Left cardiac atrium (tissue), 4 donors: ENCODE measurements around the gene URGCP. TPM values are rescaled to one million over a fixed set of nuclear protein-coding genes. Genes with fewer than 3 reads are reported as not detected.
A peak's percentile ranks its signal among the peaks of the same experiment; 100 is the strongest.

Experiments
- ATAC-seq, 2 donors: fragments of 200-7000 bp; cut with Tn5 transposase; one replicate each; pipeline ENCODE4 v1.9.1; 2020; ENCODE audit warnings: mild to moderate bottlenecking in 2 of 2, moderate library complexity in 2 of 2
- DNase-seq: peaks from one replicate; pipeline ENCODE4 v3.0.0-alpha.2; 2020
- intact Hi-C, 2 donors: fragments of 100-400 bp; cut with DNase I; formaldehyde crosslinking; loops; one replicate each; pipeline versions ENCODE4 v1.14.1 to v1.15.1; 2022 to 2023
- long read RNA-seq: library from polyadenylated mRNA; unstranded; transcript quantifications from one replicate; pipeline ENCODE4 v2.0.0, GENCODE V29; 2021
- total RNA-seq, 2 donors: library from RNA; stranded (reverse); fragmentation: NEBNext Ultra II Directional; extraction: Animal tissue kit (Norgen Biotek cat#: 25700); gene quantifications; one replicate each; pipeline ENCODE4 v1.2.1, GENCODE V29; 2021
- donor health status: DM: no; HTN: yes; CAD: no.
- donor health status: DM: no; HTN: yes; CAD: no; lungs with severe emphysema.
- donor health status: DM: yes; HTN: yes; CAD: no.
- donor health status: Dilated cardiomyopathy.

URGCP gene, protein sequence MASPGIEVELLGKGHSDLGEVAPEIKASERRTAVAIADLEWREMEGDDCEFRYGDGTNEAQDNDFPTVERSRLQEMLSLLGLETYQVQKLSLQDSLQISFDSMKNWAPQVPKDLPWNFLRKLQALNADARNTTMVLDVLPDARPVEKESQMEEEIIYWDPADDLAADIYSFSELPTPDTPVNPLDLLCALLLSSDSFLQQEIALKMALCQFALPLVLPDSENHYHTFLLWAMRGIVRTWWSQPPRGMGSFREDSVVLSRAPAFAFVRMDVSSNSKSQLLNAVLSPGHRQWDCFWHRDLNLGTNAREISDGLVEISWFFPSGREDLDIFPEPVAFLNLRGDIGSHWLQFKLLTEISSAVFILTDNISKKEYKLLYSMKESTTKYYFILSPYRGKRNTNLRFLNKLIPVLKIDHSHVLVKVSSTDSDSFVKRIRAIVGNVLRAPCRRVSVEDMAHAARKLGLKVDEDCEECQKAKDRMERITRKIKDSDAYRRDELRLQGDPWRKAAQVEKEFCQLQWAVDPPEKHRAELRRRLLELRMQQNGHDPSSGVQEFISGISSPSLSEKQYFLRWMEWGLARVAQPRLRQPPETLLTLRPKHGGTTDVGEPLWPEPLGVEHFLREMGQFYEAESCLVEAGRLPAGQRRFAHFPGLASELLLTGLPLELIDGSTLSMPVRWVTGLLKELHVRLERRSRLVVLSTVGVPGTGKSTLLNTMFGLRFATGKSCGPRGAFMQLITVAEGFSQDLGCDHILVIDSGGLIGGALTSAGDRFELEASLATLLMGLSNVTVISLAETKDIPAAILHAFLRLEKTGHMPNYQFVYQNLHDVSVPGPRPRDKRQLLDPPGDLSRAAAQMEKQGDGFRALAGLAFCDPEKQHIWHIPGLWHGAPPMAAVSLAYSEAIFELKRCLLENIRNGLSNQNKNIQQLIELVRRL
- total RNA-seq, result 10 to 100 TPM; 27.8 to 37.4 TPM
- long read RNA-seq, full-length matches to known transcripts, result 96 of 111 reads
- long read RNA-seq, partial matches to known transcripts, result 0 of 111 reads
- long read RNA-seq, other reads (novel, unspliced or antisense), result 15 of 111 reads

DNA sequence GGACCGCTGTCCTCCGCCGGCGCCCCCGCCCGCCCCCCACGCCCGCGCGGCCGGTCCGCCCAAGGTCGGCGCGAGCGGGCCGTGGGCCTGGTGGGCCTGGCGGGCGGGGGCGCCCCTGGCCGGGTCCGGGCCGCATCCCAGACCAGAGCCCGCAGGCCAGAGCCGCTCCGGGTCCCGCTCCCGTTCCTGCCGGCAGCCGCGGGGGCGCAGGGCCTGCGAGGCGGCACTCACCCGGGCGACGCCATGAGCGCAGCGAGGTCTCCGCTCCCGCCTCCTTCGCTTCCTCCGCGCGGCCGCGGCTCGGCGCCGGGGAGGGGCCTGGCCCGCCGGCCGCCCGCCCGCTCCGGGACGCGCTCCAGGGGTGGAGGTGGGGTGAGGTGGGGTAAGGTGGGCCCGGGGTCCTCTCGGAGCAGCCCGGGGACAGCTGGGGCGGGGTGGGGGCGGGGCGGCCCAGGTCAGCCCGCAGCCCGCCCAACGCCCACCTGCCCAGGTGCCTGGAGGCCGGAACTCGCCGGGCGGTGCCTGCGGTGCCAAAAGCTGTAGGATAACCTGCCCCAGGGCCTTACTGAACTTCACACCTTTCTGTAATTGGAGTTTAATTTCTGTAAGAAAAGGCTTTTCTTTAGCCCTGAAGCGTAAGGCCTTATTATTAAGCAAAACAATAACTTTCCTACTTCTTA is at the start of gene URGCP:
Gene URGCP (minus strand): TSS at position 266 of the 680 bp plus-strand sequence. CDS start 21 bp downstream, at position 245.
- intact Hi-C loops, result no loop called here
- ATAC-seq, result peak; percentile 86 to 88
- DNase-seq, result peak; percentile 59

DNA sequence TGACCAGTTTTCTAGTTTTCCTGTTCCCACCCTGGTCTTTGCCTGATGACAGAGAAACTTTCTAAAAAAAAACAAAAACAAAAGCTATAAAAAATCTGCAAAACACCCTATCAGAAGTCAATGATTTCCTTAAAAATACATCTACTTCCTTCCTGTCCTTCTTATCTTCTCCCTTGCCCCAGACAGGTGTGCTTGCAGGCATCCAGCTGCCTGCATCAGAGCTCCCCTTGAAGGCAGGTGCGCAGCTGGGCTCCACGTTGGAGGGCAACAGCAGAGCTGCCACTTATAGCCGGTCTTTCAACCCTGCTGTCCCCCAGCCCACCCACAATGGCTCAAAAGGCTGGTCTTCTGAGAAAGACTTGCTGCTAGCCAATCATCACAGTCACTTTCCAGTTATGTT is 49.6 kb upstream of the URGCP start:
- no peak for DNase-seq
- intact Hi-C loops, result no loop called here
- no peak for ATAC-seq

DNA sequence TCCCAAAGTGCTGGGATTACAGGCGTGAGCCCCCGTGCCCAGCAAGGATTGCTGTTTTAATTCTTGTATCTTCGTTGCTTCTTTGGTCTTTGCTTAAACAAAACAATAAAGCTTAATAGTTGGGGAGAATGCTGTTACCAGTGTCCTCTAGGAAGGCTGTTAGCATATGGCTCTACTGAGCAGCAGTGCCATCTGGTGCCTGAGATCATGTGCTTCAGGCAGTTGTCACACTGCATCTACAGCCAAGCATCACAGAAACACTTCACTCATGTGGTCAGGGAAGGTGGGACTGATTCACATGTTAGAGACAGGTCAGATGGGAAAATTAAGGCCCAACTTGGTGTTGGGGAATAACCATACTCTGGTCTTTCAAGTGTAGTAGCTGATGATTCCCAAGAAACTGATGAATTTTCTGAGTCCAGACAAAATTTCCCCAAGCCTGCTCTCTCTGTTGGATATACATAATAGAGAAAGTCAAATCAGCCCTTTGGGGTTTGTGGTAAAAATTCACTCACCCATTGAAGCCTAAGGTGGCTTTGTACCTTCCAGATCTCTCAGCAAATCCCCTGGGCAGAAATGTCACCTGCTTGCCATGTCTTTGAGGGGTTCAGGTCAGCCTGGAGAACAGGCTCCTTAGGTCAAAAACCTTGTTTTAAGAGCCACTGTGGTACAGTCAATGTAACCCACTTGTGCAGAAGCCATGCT is 48.3 kb upstream of the URGCP start:
- ATAC-seq (peak; percentile 30 to 47), DNase-seq (no peak)
- intact Hi-C loops, result no loop called here

DNA sequence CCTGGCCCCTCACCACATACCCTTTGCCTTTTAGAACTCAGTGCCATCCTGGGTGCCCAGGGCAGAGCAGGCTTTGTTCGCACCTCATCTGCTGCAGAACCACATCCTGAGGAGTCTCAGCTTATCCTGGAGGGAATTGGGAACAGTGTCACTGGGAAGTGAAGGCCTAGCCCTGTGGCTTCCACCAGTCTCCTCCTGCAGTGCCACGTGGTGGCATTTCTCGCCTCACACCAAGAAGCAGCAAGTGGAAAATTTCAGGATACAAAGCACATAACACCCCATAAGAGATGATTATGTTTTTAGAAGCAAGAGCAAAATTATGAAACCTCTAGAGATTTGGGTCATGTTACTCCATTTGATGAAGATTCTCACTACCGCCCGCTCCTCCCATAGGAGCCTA is 46.7 kb upstream of the URGCP start:
- ATAC-seq (no peak), DNase-seq (no peak)
- intact Hi-C loops, result no loop called here

DNA sequence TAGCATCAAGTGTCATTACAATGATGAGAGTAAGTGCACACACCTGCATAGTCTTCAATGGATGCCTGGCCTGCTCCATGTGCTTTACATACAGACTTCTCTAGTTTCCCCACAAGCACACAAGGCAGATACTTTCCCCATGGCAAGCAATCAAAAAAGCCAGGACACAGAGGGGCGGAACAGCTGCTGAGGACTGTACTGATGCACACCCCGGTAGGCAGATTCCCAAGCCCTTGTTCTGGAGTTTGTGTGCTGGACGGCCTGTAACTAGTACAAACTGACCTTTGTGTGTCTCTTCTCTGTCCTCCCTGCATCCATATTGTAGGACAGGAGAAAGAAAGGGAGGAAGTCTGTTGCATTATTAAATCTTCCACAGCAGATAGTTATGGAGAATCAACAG is 45.6 kb upstream of the URGCP start:
- intact Hi-C loops, result no loop called here
- DNase-seq (no peak), ATAC-seq (no peak)

DNA sequence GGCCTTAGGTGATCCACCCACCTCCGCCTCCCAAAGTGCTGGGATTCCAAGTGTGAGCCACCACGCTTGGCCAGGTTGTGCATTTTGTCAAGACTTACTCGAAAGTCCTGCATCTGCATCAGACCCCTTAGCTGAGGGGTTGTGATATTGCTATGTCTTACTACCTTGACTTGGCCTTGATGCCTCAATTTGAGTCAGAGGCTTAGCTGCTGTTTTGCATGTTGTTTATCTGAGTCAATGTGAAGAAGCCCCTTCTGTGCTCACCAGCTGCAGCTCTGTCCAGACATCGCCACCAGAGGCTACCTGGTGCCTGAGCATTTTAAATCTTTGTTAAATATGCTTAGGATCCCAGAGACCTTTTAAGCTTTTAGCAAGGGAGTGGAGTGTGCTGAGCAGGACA is 37.9 kb upstream of the URGCP start:
- DNase-seq (no peak), ATAC-seq (no peak)
- intact Hi-C loops, result no loop called here

DNA sequence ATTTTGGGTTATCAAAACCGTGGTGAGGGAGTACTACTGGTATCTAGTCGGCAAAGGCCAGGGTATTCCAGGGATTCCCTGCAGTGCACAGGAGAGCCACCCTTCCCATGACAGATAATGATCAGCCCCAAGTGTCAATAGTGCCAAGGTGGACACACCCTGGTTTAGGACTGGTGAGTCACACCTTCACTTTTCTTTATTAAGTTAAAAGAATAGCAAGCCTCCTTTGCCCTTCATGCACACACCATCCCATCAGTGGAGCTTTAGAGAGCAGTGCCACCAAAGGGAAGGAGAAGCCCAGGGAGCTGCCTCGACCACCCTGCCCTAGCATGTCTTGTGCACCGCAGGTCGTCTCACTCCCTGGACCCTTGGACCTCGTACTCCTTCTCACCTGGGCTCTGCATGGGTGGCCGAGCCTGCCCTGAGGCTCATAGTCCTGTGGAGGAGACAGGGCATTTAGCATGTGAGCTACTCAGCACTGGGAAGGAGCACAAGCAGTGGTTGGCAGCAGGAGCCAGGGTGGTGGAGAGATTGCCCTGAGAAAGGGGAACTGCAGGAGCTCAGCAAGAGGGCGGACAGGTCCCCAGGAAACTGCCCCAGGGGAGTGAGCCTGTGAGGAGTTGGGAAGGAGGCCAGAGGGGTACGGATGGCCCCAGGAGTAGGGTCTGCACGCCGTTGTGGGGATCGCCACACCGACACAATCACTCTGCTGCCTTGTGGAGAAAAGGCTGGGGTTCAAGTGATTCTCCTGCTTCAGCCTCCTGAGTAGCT is 37.2 kb upstream of the URGCP start:
- no peak for DNase-seq
- no peak for ATAC-seq
- intact Hi-C loops, result no loop called here

DNA sequence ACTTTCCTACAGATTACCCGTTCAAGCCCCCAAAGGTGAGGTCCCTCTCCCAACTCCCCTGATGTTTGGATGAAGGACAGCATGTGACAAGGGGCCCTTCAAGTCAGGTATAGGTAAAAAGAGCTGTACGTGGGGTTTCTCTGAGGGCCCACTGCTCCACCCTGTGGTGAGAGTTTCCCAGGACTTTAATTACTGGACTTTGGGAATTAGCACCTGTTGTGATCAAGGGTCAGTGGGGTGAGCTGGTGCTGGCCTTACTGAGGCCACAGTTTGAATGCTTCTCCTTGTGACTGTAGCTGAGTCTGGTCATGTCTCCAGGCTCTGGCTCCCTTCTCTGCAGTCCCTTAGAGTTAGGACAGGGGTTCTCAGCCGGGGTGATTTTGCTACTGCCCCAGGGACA is 36.6 kb upstream of the URGCP start:
- ATAC-seq, result peak in 1 of 2 donors; percentile 17
- DNase-seq, result no peak
- intact Hi-C loops, result no loop called here

DNA sequence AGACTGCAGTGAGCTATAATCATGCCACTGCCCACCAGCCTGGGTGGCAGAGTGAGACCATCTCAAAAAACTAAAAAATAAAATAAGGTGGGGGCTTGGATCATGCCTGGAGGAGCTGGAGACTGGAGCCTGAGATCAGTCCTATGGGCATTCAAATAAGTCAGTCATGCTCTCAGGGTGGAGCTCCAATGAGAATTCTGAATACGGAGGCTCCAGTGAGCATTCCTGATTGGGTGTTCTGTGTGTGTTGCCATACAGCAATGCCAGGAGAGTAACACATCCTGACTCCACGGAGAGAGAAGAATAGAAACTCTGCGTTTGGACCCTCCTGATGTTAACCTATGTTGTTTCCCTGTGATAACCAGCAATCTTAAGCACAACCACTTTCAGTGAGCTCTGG is 35.9 kb upstream of the URGCP start:
- no peak for ATAC-seq

DNA sequence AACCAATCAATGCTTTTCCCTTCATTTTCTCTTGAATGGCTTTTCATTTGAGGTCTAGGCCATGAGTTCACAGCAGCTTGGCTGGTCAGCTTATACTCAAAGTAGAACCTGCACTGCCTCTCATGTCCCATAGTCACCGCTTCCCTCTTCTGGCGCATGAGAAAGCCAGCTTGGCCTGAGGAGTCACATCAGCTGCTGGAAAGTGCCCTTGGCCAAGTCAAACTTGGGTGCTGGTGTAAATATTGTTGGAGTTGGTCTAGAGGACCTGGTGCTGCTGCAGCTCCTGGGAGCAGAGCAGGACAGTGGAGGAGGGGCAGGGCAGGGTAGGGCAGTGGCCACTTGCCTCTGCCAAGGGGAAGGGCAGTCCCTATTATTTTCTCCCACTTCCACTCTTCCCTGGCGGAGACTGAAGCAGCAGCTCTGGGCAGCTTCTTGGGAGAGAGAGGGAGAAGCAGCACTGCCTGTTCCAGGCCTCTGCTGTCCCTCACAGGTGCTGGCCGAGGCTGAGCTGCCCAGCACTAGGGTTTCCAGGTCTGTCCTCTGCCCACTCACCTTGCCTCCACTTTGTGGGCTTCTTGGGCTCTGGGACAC is 32.6 kb upstream of the URGCP start:
- ATAC-seq (no peak), DNase-seq (no peak)
- intact Hi-C loops, result no loop called here

More for the DNA sequence above, 35.9 kb upstream of the URGCP start:
- intact Hi-C loops, result no loop called here
- no peak for DNase-seq

DNA sequence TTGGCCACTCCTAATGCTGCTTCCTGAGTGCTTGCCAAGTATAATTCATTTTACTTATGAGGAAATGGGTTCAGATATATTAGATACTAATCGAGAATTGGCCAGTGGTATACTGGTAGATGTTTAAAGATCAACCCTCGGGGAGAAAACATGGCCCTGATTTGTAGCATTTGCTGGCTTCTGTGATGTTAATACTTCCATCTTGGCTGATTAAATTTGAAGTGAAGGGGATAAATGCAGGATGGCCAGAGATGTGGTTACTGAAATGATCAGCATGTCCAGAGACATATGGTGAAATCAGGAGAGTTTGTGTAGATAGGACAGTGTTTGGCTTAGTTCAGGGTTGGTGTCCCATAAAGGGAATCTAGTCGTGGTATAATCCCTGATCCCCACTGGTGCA is 31.0 kb upstream of the URGCP start:
- ATAC-seq, result no peak
- DNase-seq, result no peak
- intact Hi-C loops, result no loop called here

DNA sequence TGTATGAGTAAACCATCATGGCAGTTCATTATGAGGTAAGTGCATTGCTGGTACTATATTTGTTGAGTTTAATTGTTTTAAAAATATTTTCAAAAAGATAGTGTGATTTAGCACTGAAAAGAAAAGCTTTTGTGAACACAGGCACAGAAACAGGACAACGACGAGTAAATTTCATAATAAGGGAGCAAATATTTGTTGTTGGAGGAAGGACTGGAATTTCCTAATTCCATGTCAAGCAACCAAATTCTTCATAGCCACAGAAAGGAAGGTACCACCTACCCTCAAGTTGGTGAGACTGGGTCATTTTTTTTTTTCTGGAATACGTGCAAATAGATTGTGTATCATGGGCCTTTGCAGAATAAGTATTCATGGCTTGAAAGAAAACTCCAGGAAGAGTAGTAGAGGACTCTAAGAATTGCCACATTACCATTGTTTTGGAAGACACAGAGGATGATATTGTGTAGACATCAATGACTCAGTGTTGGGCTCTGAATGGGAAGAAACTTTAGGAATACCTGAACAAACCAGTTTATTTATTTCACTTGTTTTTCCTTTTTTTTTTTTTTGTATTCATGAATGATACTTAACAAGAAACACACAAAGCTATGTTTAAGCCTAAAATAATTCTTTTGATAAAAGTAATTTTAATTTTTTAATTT is 27.6 kb upstream of the URGCP start:
- DNase-seq, result no peak
- ATAC-seq, result no peak
- intact Hi-C loops, result no loop called here

DNA sequence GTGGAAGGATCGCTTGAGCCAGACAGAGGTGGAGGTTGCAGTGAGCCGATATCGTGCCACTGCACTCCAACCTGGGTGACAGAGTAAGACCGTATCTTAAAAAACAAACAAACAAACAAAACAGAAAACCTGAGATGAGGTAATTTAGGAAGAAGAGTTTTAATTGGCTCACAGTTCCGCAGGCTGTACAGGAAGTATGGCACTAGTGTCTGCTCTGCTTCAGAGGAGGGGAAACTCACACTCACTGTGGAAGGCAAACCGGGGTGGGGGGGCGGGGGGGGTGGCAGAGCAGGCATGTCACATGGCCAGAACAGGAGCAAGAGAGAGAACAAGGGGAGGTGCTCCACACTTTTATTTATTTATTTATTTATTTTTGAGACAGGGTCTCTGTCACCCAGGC is 24.9 kb upstream of the URGCP start:
- intact Hi-C loops, result no loop called here
- no peak for ATAC-seq
- no peak for DNase-seq

DNA sequence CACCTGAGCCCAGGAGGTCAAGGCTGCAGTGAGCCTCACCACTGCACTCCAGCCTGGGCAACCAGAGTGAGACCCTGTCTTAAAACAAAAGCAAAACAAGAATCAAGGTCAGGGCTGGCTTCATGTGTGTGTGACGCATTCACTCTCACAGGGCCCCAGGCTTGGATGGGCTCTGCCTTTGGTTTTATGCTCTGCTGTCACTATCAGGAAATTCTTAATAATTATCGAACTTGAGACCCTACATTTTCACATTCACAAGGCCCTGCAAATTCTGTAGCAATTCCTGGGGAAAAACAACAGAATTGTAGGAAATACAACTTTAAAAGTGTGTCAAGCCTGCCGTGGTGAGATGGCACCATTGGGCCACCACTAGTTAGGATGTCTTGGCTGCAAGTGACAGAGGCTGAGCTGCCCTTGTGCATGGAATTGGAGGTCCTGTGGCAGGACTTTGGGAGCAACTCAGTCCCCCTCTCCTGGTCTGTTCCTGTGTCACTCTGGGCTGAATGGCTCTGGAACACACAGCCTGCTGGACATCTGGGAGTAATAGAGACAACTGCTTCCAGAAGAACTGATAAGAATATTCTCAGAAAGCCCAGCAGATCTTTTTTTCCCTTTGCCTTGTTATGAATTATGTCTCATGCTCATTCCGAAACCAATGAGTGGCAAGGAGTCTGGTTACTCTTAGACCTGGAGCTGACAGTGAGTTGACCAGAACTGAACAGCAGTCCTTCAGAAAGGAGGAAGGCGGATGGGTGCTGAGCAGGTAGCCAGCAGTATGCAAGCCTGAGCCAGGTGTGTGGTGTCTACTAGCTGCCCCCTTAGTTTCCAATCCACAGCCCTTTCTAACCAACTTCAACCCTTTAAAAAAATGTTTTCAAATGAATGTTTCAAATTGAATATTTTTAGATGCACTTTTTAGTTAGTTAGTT is 23.4 kb upstream of the URGCP start:
- DNase-seq (no peak), ATAC-seq (no peak)
- intact Hi-C loops, result no loop called here

DNA sequence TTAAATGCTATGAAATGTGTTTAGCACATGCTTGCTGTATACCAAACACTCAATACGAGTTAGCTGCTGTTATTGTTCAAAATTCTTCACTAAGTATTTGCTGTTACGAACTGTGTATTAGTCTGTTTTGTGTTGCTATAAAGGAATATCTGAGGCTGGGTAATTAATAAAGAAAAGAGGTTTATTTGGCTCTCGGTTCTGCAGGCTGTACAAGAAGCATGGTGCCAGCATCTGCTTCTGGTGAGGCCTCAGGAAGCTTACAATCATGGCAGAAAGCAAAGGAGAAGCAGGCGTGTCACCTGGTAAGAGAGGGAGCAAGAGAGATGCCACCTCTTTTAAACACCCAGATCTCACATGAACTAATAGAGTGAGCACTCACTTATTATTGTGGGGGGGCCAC is 21.4 kb upstream of the URGCP start:
- DNase-seq, result no peak
- intact Hi-C loops, result no loop called here
- no peak for ATAC-seq

DNA sequence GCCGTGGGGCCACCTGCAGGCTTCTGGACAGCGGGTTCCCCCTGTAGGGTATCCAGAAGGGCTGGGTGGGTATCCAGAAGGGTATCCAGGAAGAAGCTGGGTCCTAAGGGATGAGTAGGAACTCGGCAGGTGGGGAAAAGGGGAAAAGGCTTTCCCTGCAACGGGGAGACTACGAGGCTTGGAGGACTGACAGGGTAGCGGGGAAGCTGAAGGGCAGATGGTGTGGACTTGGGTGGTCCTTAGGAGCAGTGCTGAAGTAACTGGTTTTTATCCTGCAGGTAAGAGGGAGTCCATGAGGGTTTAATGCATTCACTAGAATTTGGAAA is 20.4 kb upstream of the URGCP start:
- intact Hi-C loops, result no loop called here
- ATAC-seq, result peak; percentile 17 to 31
- no peak for DNase-seq
